Heart right ventricle (tissue), 16 donors: ENCODE data around the gene OR2AT4. TPM values are rescaled to one million over a fixed set of nuclear protein-coding genes. Genes with fewer than 3 reads are reported as not detected.
A peak's percentile ranks its signal among the peaks of the same experiment; 100 is the strongest.

Experiments
- ATAC-seq, 8 donors: fragments of 200-7000 bp; cut with Tn5 transposase; one replicate each; pipeline ENCODE4 v1.9.1; 2020; ENCODE audit warnings: mild to moderate bottlenecking in 8 of 8, moderate library complexity in 8 of 8, moderate number of reproducible peaks in 1 of 8
- DNase-seq, 2 donors: peaks; one replicate each; pipeline ENCODE4 v3.0.0-alpha.2; 2020
- H3K27ac ChIP-seq, 10 donors: fragments of 200-600 bp; sonication (generic) in 2 of 10; one replicate each; pipeline versions ENCODE4 v1.5.0 to v1.8.0; 2020 to 2022; ENCODE audit warnings: mild to moderate bottlenecking in 3 of 10
- H3K27me3 ChIP-seq, 7 donors: fragments of 200-600 bp; one replicate each; pipeline ENCODE4 v1.8.0; 2021 to 2022; ENCODE audit warnings: mild to moderate bottlenecking in 2 of 7
- H3K36me3 ChIP-seq, 9 donors: fragments of 200-600 bp; sonication (generic) in 1 of 9; one replicate each; pipeline versions ENCODE4 v1.5.0 to v1.8.0; 2020 to 2022; ENCODE audit warnings: mild to moderate bottlenecking in 2 of 9
- H3K4me1 ChIP-seq, 9 donors: fragments of 200-600 bp; sonication (generic) in 1 of 9; one replicate each; pipeline versions ENCODE4 v1.5.0 to v1.8.0; 2020 to 2022; ENCODE audit warnings: mild to moderate bottlenecking in 4 of 9
- H3K4me3 ChIP-seq, 10 donors: fragments of 200-600 bp; sonication (generic) in 2 of 10; one replicate each; pipeline versions ENCODE4 v1.5.0 to v1.8.0; 2020 to 2022; ENCODE audit warnings: mild to moderate bottlenecking in 7 of 10, moderate library complexity in 2 of 10
- H3K9me3 ChIP-seq, 11 donors: fragments of 200-600 bp in 10 of 11; sonication (generic) in 2 of 11; one replicate each; pipeline versions ENCODE4 v1.5.0 to v1.8.0; 2013 to 2022; ENCODE audit warnings: mild to moderate bottlenecking in 2 of 11, control low read depth in 1 of 11, moderate library complexity in 1 of 11
- whole genome bisulfite sequencing, 2 donors: extraction: QIAGEN DNeasy Blood & Tissue Kit; methylation state at CpG; one replicate each; pipeline ENCODE4 v1.1.7; 2013; ENCODE audit warnings: inconsistent platforms in 1 of 2; 5-methylcytosine and 5-hydroxymethylcytosine counted together
- intact Hi-C, 10 donors: fragments of 100-400 bp; cut with DNase I; formaldehyde crosslinking; loops; one replicate each; pipeline versions ENCODE4 v1.11.1 to v1.14.2; 2022
- polyA plus RNA-seq, 2 donors: library from polyadenylated mRNA; stranded (reverse); fragments of 200-250 nt; gene quantifications; one replicate each; pipeline ENCODE4 v1.2.3, GENCODE V29; 2013
- total RNA-seq, 10 donors: library from RNA; stranded (reverse); fragmentation: NEBNext Ultra II Directional in 3 of 10; extraction: Animal tissue kit (Norgen Biotek cat#: 25700) in 3 of 10; gene quantifications; one replicate each; pipeline versions ENCODE4 v1.2.1 to v1.2.4, GENCODE V29; 2021 to 2023
- TF ChIP-seq, protein P1 (sequence below), 9 donors: fragments of 200-600 bp; sonication (generic) in 2 of 9; IDR thresholded peaks; one replicate each; pipeline versions ENCODE4 v1.5.0 to v1.8.0; 2021 to 2022; ENCODE audit warnings: antibody characterized with exemption in 9 of 9, mild to moderate bottlenecking in 5 of 9, moderate library complexity in 1 of 9
- donor health status: Arrhythmogenic right ventricular cardiomyopathy.
- donor health status: ischemic (EF 13 %, LVEDD 7.1; RV severe dilation, severe dysfunction).
- donor health status: healthy with polysubstance abuse.
- donor health status: DM: no; HTN: yes; CAD: no.
- donor health status: DM: no; HTN: no; CAD: no.
- donor health status: ischemic (EF 25% LVEDD 6.9; RV normal size, moderate dysfunction).
- donor health status: ischemic (EF 25% LVEDD 5.7; RV mildly dilated, moderate dysfunction).
- donor health status: healthy.
- donor health status: DM: yes; HTN: yes; CAD: no.
- donor health status: Ischemic cardiomyopathy.
- donor health status: ischemic (EF 35%, LVEDD 5.7; RV mildly dilated, moderate dysfunction).
- donor health status: nonischemic (EF 11% LVEDD 7.7; RV severe dilation, severe dysfunction).
- donor health status: DM: yes; HTN: yes; CAD: no.
- donor health status: PGD.
- donor health status: ischemic (EF 29% LVEDD 5.4; RV normal size, mild dysfunction).
- donor health status: nonischemic (EF 23%, LVEDD 6.1; RV moderate dilation, normal function).

Gene OR2AT4
- total and polyA plus RNA-seq, 12 donors: not detected

DNA sequence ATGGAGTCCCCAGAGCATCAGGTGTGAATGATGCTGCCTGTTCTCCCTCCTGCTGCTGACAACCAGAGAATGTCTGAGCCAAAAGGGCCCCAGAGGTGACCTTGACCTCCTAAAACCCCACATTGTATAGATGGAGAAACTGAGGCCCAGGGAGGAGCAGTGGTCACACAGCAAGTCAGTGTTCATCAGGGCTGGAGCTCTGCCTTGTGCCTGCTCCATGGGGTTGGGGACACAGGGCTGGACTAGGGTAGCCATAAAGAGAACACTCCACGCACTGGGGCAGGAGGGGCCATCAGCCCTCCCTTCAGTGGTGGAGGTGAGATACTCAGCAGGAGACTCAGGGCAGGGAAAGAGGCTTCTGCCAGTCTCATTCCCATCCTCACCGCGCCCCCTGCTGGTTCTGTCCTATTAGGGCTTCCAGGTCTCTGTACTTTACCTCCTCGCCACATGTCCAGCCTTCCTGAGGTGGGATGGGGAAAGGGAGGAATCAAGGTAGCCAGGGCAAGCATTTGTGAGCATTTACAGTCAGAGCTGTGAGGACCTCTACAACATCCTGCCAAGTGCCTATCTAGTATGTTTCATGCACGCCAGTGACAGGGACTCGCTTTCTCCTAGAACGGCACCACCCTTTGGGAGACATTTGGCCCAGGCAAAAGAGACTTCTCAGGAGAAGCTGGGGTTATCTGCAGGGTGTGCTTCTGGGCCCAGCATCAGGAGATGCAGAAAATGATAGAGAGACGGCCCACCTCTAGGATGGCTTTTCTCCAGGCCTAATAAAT, 64.7 kb downstream of the OR2AT4 start:
- H3K36me3 ChIP-seq: no peaks in the 10 kb centered on the region
- 62 to 69% methylated on average over 8 of the region's 8 CpGs for WGBS, 2 donors
- peak overlapping the region in 1 of 10 donors; percentile 9 for H3K27ac ChIP-seq
- intact Hi-C loops: loop anchor here (1.0 to 5.0 kb wide), 7 partner anchors 100 to 215 kb away; no protein-coding TSS in a partner anchor
- peaks cover 0 to 12% (median 0%) of the 10 kb centered on the region in 9 donors for H3K4me1 ChIP-seq
- no peak overlapping the region for H3K4me3 ChIP-seq
- no peaks in the 10 kb centered on the region for H3K27me3 ChIP-seq
- DNase-seq: peak; percentile 70 to 74
- TF ChIP-seq, protein P1, sequence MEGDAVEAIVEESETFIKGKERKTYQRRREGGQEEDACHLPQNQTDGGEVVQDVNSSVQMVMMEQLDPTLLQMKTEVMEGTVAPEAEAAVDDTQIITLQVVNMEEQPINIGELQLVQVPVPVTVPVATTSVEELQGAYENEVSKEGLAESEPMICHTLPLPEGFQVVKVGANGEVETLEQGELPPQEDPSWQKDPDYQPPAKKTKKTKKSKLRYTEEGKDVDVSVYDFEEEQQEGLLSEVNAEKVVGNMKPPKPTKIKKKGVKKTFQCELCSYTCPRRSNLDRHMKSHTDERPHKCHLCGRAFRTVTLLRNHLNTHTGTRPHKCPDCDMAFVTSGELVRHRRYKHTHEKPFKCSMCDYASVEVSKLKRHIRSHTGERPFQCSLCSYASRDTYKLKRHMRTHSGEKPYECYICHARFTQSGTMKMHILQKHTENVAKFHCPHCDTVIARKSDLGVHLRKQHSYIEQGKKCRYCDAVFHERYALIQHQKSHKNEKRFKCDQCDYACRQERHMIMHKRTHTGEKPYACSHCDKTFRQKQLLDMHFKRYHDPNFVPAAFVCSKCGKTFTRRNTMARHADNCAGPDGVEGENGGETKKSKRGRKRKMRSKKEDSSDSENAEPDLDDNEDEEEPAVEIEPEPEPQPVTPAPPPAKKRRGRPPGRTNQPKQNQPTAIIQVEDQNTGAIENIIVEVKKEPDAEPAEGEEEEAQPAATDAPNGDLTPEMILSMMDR (IDR thresholded peaks at IDR 0.05): peak; percentile 50 to 76 (median 72)
- H3K9me3 ChIP-seq: no peaks in the 10 kb centered on the region
- peak; percentile 63 to 82 (median 78) for ATAC-seq

Other genes starting within 250 kb of the OR2AT4 start
- gene XRRA1, start 147.8 kb downstream of the OR2AT4 start, total RNA-seq: 10 to 100 TPM in 6 of 10 donors, 1 to 10 TPM in 4; 4.0 to 22.8 (median 11.7) TPM
- gene XRRA1, start 147.8 kb downstream of the OR2AT4 start, polyA plus RNA-seq: 1 to 10 TPM; 1.8 to 4.3 TPM
- 100 to 1,000 TPM in 5 of 10 donors, 10 to 100 TPM in 5; 78.4 to 128 (median 99.5) TPM for gene SPCS2, start 147.6 kb downstream of the OR2AT4 start, total RNA-seq
- gene SPCS2, start 147.6 kb downstream of the OR2AT4 start, polyA plus RNA-seq: 100 to 1,000 TPM; 116 to 143 TPM
- gene NEU3, start 107.9 kb downstream of the OR2AT4 start, total RNA-seq: 10 to 100 TPM in 4 of 10 donors, 1 to 10 TPM in 6; 3.4 to 16.1 (median 9.9) TPM
- 1 to 10 TPM; 2.6 to 6.3 TPM for gene NEU3, start 107.9 kb downstream of the OR2AT4 start, polyA plus RNA-seq
- 10 to 100 TPM; 10.7 to 69.0 (median 18.0) TPM for gene SLCO2B1, start 54.2 kb upstream of the OR2AT4 start, total RNA-seq
- 1 to 10 TPM; 5.2 to 7.2 TPM for gene SLCO2B1, start 54.2 kb upstream of the OR2AT4 start, polyA plus RNA-seq
- gene TPBGL, start 143.9 kb upstream of the OR2AT4 start, total RNA-seq: under 1 TPM in 5 of 10 donors, not detected in 5; 0.09 to 0.37 (median 0.17) TPM
- under 1 TPM; 0.07 to 0.16 TPM for gene TPBGL, start 143.9 kb upstream of the OR2AT4 start, polyA plus RNA-seq